H1 (cell line): ENCODE data around the gene DAPL1. TPM values are rescaled to one million over a fixed set of nuclear protein-coding genes. Genes with fewer than 3 reads are reported as not detected.

Source experiments
- EGR1 ChIP-seq: IDR thresholded peaks from 2 replicates; pipeline ENCODE4 v1.6.1; 2011; ENCODE audit warnings: low read depth, low read length, borderline replicate concordance
- GABPA ChIP-seq: IDR thresholded peaks from 2 replicates; pipeline ENCODE4 v1.6.1; 2011; ENCODE audit warnings: mild to moderate bottlenecking, low read length, moderate library complexity, borderline replicate concordance; ENCODE audit not compliant: insufficient read depth
- KDM1A ChIP-seq: fragments of 200-600, 300-600 bp; sonication (generic); IDR thresholded peaks from 2 replicates; pipeline ENCODE4 v1.7.1; 2016; ENCODE audit warnings: mild to moderate bottlenecking, low read length, borderline replicate concordance
- TBP ChIP-seq: IDR thresholded peaks from 2 replicates; pipeline ENCODE4 v1.6.1; 2011; ENCODE audit warnings: low read depth, low read length, improper control_type of control experiment
- polyA plus RNA-seq, 7 experiments: library from polyadenylated mRNA; depleted of rRNA in 3 of 7; stranded (reverse) in 5 of 7; unstranded in 2 of 7; fragments of >200 nt in 5 of 7; fragments of 200-250 nt in 2 of 7; gene quantifications; 1 replicate in 5 of 7; 2 replicates in 1 of 7; 4 replicates in 1 of 7; pipeline versions ENCODE4 v1.2.1 to v1.2.3, GENCODE V29; 2011 to 2013; ENCODE audit warnings: missing spikeins in 2 of 7, mixed read lengths in 2 of 7
- total RNA-seq: library from RNA; stranded (reverse); fragmentation: NEBNext Ultra II Directional; extraction: Animal tissue kit (Norgen Biotek cat#: 25700); gene quantifications from 2 replicates; pipeline ENCODE4 v1.2.1, GENCODE V29; 2021

The DAPL1 gene
- total and polyA plus RNA-seq, 2 of the 8 experiments (the other 6 are each of a cell fraction or from before 2014, with no cell fraction given): not detected

- no peak for TF ChIP-seq TBP
- no peak for TF ChIP-seq KDM1A
- no peak for TF ChIP-seq GABPA
- TF ChIP-seq EGR1: no peak
Observed at GRCh38 chr2:158845444-158845843, 50.3 kb downstream of the DAPL1 start (continued).
